GM12878 (cell line): ENCODE measurements around the gene MRTFA. TPM values are rescaled to one million over a fixed set of nuclear protein-coding genes. Genes with fewer than 3 reads are reported as not detected.

Experiments
- ATAC-seq: fragments of 200-7000 bp; cut with Tn5 transposase; 3 replicates; pipeline ENCODE4 v1.9.1; 2020; ENCODE audit warnings: mild to moderate bottlenecking, moderate library complexity
- BruUV-seq: library from RNA; stranded (reverse); fragments of 400-500 nt; replicated peaks from 2 replicates; lab custom pipeline; 2021; lab: Mats Ljungman, UMichigan
- CTCF ChIA-PET: fragments of 300-600 bp; sonication (Branson Sonifier 250); formaldehyde crosslinking; extraction: SDS; loops from one replicate; lab custom pipeline; 2021; ENCODE audit warnings: inconsistent platforms; lab: Yijun Ruan, JAX
- POLR2A ChIA-PET: fragments of 350-600 bp; formaldehyde crosslinking; extraction: SDS; loops from one replicate; lab custom pipeline; 2021; ENCODE audit warnings: inconsistent platforms; lab: Charles Lee
- RAD21 ChIA-PET: fragments of 300-600 bp; sonication (Branson Sonifier 250); formaldehyde crosslinking; loops from one replicate; lab custom pipeline; 2023; ENCODE audit warnings: antibody characterized with exemption; ENCODE audit not compliant: unreplicated experiment; lab: Charles Lee
- SMC1A ChIA-PET: fragments of 300-600 bp; sonication (Branson Sonifier 250); formaldehyde crosslinking; loops from one replicate; lab custom pipeline; 2023; ENCODE audit not compliant: unreplicated experiment, uncharacterized antibody; lab: Charles Lee
- DNase-seq: peaks from one replicate; pipeline ENCODE4 v3.0.0-alpha.2; 2011; ENCODE audit warnings: low read depth, low spot score
- FAIRE-seq: peaks from 3 replicates; lab custom pipeline; 2011; peaks lifted over from hg19 to GRCh38; lab: Jason Lieb, UNC
- H2AFZ ChIP-seq: 2 replicates; pipeline ENCODE4 v1.6.0; 2011; ENCODE audit warnings: low read depth, low read length, control low read depth; ENCODE audit not compliant: control insufficient read depth
- H3K27ac ChIP-seq: 2 replicates; pipeline ENCODE4 v1.5.1; 2011; ENCODE audit warnings: control low read depth; ENCODE audit not compliant: control insufficient read depth, insufficient read depth
- H3K27me3 ChIP-seq, 2 experiments: replicated peaks in 1 of 2; 2 replicates each; pipeline versions ENCODE4 v1.6.0 to v1.6.1; 2011; ENCODE audit warnings: low read length in 1 of 2; ENCODE audit not compliant: control insufficient read depth in 2 of 2, insufficient read depth in 2 of 2
- H3K36me3 ChIP-seq, 2 experiments: 2 replicates each; pipeline ENCODE4 v1.5.1; 2011; ENCODE audit warnings: low read length in 1 of 2; ENCODE audit not compliant: control insufficient read depth in 2 of 2, insufficient read depth in 2 of 2
- H3K4me1 ChIP-seq: 2 replicates; pipeline ENCODE4 v1.6.1; 2011; ENCODE audit warnings: mild to moderate bottlenecking, low read length, moderate library complexity, mixed read lengths; ENCODE audit not compliant: control insufficient read depth, insufficient read depth
- H3K4me2 ChIP-seq: 2 replicates; pipeline ENCODE4 v1.6.0; 2011; ENCODE audit warnings: control low read depth; ENCODE audit not compliant: control insufficient read depth, insufficient read depth
- H3K4me3 ChIP-seq: fragments of 200-600 bp; sonication (generic); 2 replicates; pipeline ENCODE4 v1.5.1; 2016
- H3K79me2 ChIP-seq: 2 replicates; pipeline ENCODE4 v1.6.0; 2011; ENCODE audit warnings: low read length; ENCODE audit not compliant: control insufficient read depth, insufficient read depth
- H3K9ac ChIP-seq: 2 replicates; pipeline ENCODE4 v1.8.0; 2011; ENCODE audit warnings: low read length, control low read depth, mixed read lengths; ENCODE audit not compliant: control insufficient read depth, insufficient read depth
- H3K9me3 ChIP-seq: replicated peaks from 3 replicates; pipeline ENCODE4 v1.5.1; 2011; ENCODE audit warnings: mild to moderate bottlenecking, low read length; ENCODE audit not compliant: control insufficient read depth, insufficient read depth
- H4K20me1 ChIP-seq: 2 replicates; pipeline ENCODE4 v1.6.0; 2011; ENCODE audit not compliant: control insufficient read depth, insufficient read depth
- FOS ChIP-seq: IDR thresholded peaks from 3 replicates; pipeline ENCODE4 v1.6.1; 2011; ENCODE audit warnings: borderline replicate concordance; ENCODE audit not compliant: insufficient read length; ENCODE audit errors: extremely low read depth
- HDGF ChIP-seq: fragments of 450-650 bp; IDR thresholded peaks from 2 replicates; pipeline ENCODE4 v1.6.1; 2016; ENCODE audit warnings: antibody characterized with exemption
- JUNB ChIP-seq: IDR thresholded peaks from 2 replicates; pipeline ENCODE4 v1.6.1; 2016; ENCODE audit warnings: antibody characterized with exemption, mild to moderate bottlenecking
- POLR2AphosphoS5 ChIP-seq: IDR thresholded peaks from 2 replicates; pipeline ENCODE4 v1.6.1; 2011; ENCODE audit warnings: mild to moderate bottlenecking, low read length, inconsistent platforms
- RAD51 ChIP-seq: fragments of 450-650 bp; IDR thresholded peaks from 2 replicates; pipeline ENCODE4 v1.6.1; 2016; ENCODE audit warnings: moderate library complexity, mild to moderate bottlenecking, inconsistent platforms
- RUNX3 ChIP-seq: IDR thresholded peaks from 2 replicates; pipeline ENCODE4 v1.6.1; 2012; ENCODE audit warnings: low read length, inconsistent platforms
- SPI1 ChIP-seq: IDR thresholded peaks from 2 replicates; pipeline ENCODE4 v1.6.1; 2011; ENCODE audit warnings: low read depth, mild to moderate bottlenecking, low read length, moderate library complexity, borderline replicate concordance; ENCODE audit not compliant: insufficient read depth
- TCF3 ChIP-seq: IDR thresholded peaks from 2 replicates; pipeline ENCODE4 v1.6.1; 2012; ENCODE audit warnings: low read depth, mild to moderate bottlenecking, low read length, borderline replicate concordance; ENCODE audit not compliant: insufficient read depth
- WGBS: methylation state at CpG from one replicate; pipeline ENCODE4 v1.1.6; 2016; ENCODE audit warnings: low lambda C conversion rate; ENCODE audit not compliant: insufficient replicate concordance, insufficient coverage; ENCODE audit errors: missing lambda C conversion rate; 5-methylcytosine and 5-hydroxymethylcytosine counted together
- in situ Hi-C: fragments of 300-500 bp; cut with MboI; formaldehyde crosslinking; loops from 9 replicates; pipeline ENCODE4 v1.14.3; 2018; ENCODE audit warnings: mixed read lengths
- intact Hi-C: fragments of 100-400 bp; cut with micrococcal nuclease; formaldehyde crosslinking; loops from one replicate; pipeline ENCODE4 v1.14.2; 2022; ENCODE audit not compliant: unreplicated experiment
- polyA plus RNA-seq, 11 experiments: library from polyadenylated mRNA; depleted of rRNA in 4 of 11; unstranded in 6 of 11; stranded (reverse) in 5 of 11; fragments of >200 nt; fragmentation: Nextera tagmentation in 4 of 11; fragmentation: Illumina TruSeq in 1 of 11; extraction: Ambion mirVana in 4 of 11; extraction: Trizol in 1 of 11; gene quantifications; 1 replicate in 1 of 11; 2 replicates in 10 of 11; pipeline versions ENCODE4 v1.2.1 to v1.2.3, GENCODE V29; 2011 to 2016; ENCODE audit warnings: inconsistent platforms in 2 of 11, missing spikeins in 2 of 11, low read depth in 1 of 11
- total RNA-seq, 4 experiments: library from RNA; depleted of rRNA in 3 of 4; stranded (reverse); fragments of >200 nt in 3 of 4; fragmentation: Illumina TruSeq in 1 of 4; extraction: Trizol in 1 of 4; gene quantifications; 2 replicates each; pipeline versions ENCODE4 v1.2.1 to v1.2.3, GENCODE V29; 2013 to 2021

The MRTFA gene
- total and polyA plus RNA-seq, 10 of the 15 experiments (the other 5 are each of a cell fraction or from before 2014, with no cell fraction given), result 2.0 to 63.9 (median 17.9) TPM

DNA sequence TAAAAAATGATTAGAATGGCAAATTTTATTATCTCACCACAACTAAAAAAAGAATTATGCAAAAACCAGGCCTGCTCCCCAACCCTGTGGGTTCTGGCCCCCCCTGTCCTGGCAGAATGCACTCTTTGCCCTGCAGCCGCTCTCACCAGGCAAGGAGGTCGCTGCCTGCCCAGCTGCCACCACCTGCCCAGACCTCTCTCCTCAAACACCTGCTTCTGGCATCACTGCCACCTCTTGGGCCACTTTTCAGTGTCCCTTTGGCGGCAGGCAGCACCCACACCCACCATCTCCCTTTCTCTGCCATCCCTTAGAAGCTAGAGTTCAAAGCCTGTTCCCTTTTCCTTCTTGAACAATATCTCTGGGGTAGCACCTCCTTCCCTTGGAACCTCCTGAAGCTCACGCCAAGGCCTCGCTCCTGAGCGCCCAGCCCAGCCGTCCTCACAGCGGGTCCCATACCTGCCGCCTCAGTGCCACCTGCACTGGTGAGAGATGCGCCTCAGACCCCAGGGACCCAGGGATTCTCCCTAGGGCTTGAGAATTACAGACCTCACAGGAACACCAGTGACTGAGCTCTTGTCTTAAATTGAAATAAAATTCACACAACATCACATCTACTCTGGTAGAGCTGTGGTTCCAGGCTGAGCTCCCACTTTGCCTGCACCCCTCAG is 221.5 kb downstream of the MRTFA start:
- Histone ChIP-seq H3K4me2 (peak overlapping the region; percentile 83), H3K4me1 (peaks cover 44% of the 10 kb centered on the region), H3K9me3 (no peaks in the 10 kb centered on the region), H3K79me2 (peaks cover 1% of the 10 kb centered on the region), H3K4me3 (peak overlapping the region; percentile 49), H2AFZ (no peak overlapping the region; the same call in 1 of the 2 replicates), H4K20me1 (no peaks in the 10 kb centered on the region), H3K36me3 (peaks cover 16 to 46% of the 10 kb centered on the region in 2 experiments), H3K27ac (peak overlapping the region; percentile 71), H3K9ac (peak overlapping the region; percentile 27), H3K27me3 (no peaks in the 10 kb centered on the region)
- no TSS peak for BruUV-seq
- TF ChIP-seq FOS (no peak), RUNX3 (peak; percentile 17; the same call in 1 of the 2 replicates), HDGF (peak; percentile 39; the same call in 1 of the 2 replicates), SPI1 (0 out of 2 replicates have a peak, but pooled peaks have one; percentile 1), TCF3 (0 out of 2 replicates have a peak, but pooled peaks have one; percentile 22), RAD51 (no peak), POLR2AphosphoS5 (peak; percentile 16; the same call in 1 of the 2 replicates), JUNB (no peak)
- RAD21 ChIA-PET, result interaction anchor here (0.7 to 3.4 kb wide), 12 partner anchors 15 to 484 kb away, joined by 3 to 32 read pairs (median 4); partner anchors contain the start of gene SGSM3
- SMC1A ChIA-PET, result interaction anchor here (0.7 to 2.0 kb wide), 14 partner anchors 12 to 231 kb away, joined by 3 to 21 read pairs (median 4); no protein-coding TSS in a partner anchor
- WGBS, result 11% methylated on average over 10 of the region's 10 CpGs
- POLR2A ChIA-PET, result interaction anchor here (0.6 to 2.4 kb wide), 11 partner anchors 13 to 442 kb away, joined by 3 to 13 read pairs (median 3); partner anchors contain the start of genes ST13 and XPNPEP3
- DNase-seq, result no peak
- peak; percentile 55 for ATAC-seq
- peak; percentile 41 for FAIRE-seq
- intact Hi-C loops, result no loop called here
- in situ Hi-C loops, result no loop called here
- CTCF ChIA-PET, result interaction anchor here (0.7 to 2.9 kb wide), 13 partner anchors 10 to 485 kb away, joined by 3 to 19 read pairs (median 4); no protein-coding TSS in a partner anchor
